Measurements from ENCODE around the gene CMYA5. TPM values are rescaled to one million over a fixed set of nuclear protein-coding genes. Genes with fewer than 3 reads are reported as not detected.
"Not testable (repeated sequence)": the region's sequence is repeated elsewhere in the genome, so short reads cannot be mapped to it uniquely, and the experiment has no call there.

CMYA5 gene
- total RNA-seq, 2 experiments from 2014 or later = 0.21 to 0.25 TPM

GRCh38 chr5:79753877-79754645, 64.4 kb downstream of the CMYA5 start:
- no peak for DNase-seq
- ChIA-PET CTCF (no interaction called here), POLR2A (no interaction called here)
- no peaks in the 10 kb centered on the region for H3K36me3 Mint-ChIP-seq (ENCODE audit: low read depth)
- ATAC-seq = no peak
- H3K9me3 Mint-ChIP-seq (ENCODE audit: low read depth) = no peaks in the 10 kb centered on the region
- intact Hi-C loops (cut with DNase I, micrococcal nuclease) = no loop called here
- H3K27me3 Mint-ChIP-seq = peaks cover 10% of the 10 kb centered on the region
- no peak overlapping the region for H3K4me3 Mint-ChIP-seq
- H3K4me1 Mint-ChIP-seq = peaks cover 10% of the 10 kb centered on the region
- H3K27ac Mint-ChIP-seq = no peak overlapping the region

GRCh38 chr5:79754865-79755555, 65.4 kb downstream of the CMYA5 start:
- ChIA-PET POLR2A (no interaction called here), CTCF (no interaction called here)
- H3K36me3 Mint-ChIP-seq (ENCODE audit: low read depth) = no peaks in the 10 kb centered on the region
- no peak overlapping the region for H3K27ac Mint-ChIP-seq
- no peak for DNase-seq
- no peak for ATAC-seq
- H3K9me3 Mint-ChIP-seq (ENCODE audit: low read depth) = no peaks in the 10 kb centered on the region
- H3K4me3 Mint-ChIP-seq = no peak overlapping the region
- H3K27me3 Mint-ChIP-seq = peaks cover 10% of the 10 kb centered on the region
- intact Hi-C loops (cut with DNase I, micrococcal nuclease) = no loop called here
- H3K4me1 Mint-ChIP-seq = peaks cover 10% of the 10 kb centered on the region

- Mint-ChIP-seq H3K36me3 (ENCODE audit: low read depth) (no peaks in the 10 kb centered on the region), H3K27ac (no peak overlapping the region), H3K4me3 (no peak overlapping the region), H3K4me1 (peaks cover 10% of the 10 kb centered on the region), H3K9me3 (ENCODE audit: low read depth) (no peaks in the 10 kb centered on the region), H3K27me3 (peaks cover 5% of the 10 kb centered on the region)
- ChIA-PET CTCF (no interaction called here), POLR2A (no interaction called here)
- DNase-seq (no peak), ATAC-seq (no peak)
- intact Hi-C loops (cut with DNase I, micrococcal nuclease) = no loop called here
Observed at GRCh38 chr5:79756076-79756475, 66.4 kb downstream of the CMYA5 start.

GRCh38 chr5:79759436-79759835, 69.8 kb downstream of the CMYA5 start:
- intact Hi-C loops (cut with DNase I, micrococcal nuclease) = no loop called here
- CTCF ChIA-PET = no interaction called here
- no peak overlapping the region for H3K4me3 Mint-ChIP-seq

GRCh38 chr5:79759848-79760247, 70.2 kb downstream of the CMYA5 start:
- Mint-ChIP-seq H3K9me3 (ENCODE audit: low read depth) (no peaks in the 10 kb centered on the region), H3K27ac (no peak overlapping the region), H3K27me3 (no peaks in the 10 kb centered on the region), H3K4me3 (no peak overlapping the region), H3K36me3 (ENCODE audit: low read depth) (no peaks in the 10 kb centered on the region), H3K4me1 (peaks cover 7% of the 10 kb centered on the region)
- intact Hi-C loops (cut with DNase I, micrococcal nuclease) = no loop called here
- no peak for ATAC-seq
- ChIA-PET POLR2A (interaction anchor here (0.7 kb wide), 1 partner anchor 252 kb away, joined by 6 read pairs; no protein-coding TSS in a partner anchor), CTCF (no interaction called here)
- no peak for DNase-seq

More at GRCh38 chr5:79759436-79759835, 69.8 kb downstream of the CMYA5 start:
- no peaks in the 10 kb centered on the region for H3K9me3 Mint-ChIP-seq (ENCODE audit: low read depth)
- H3K27ac Mint-ChIP-seq = no peak overlapping the region
- ATAC-seq = no peak
- H3K36me3 Mint-ChIP-seq (ENCODE audit: low read depth) = no peaks in the 10 kb centered on the region
- peaks cover 7% of the 10 kb centered on the region for H3K4me1 Mint-ChIP-seq
- POLR2A ChIA-PET = interaction anchor here (0.7 kb wide), 1 partner anchor 251 kb away, joined by 6 read pairs; no protein-coding TSS in a partner anchor
- no peak for DNase-seq
- no peaks in the 10 kb centered on the region for H3K27me3 Mint-ChIP-seq

- ChIA-PET POLR2A (no interaction called here), CTCF (interaction anchor here (0.8 to 2.2 kb wide), 4 partner anchors 10 to 96 kb away, joined by 3 to 4 read pairs (median 4); no protein-coding TSS in a partner anchor)
- no peak for ATAC-seq
- no peak for DNase-seq
- H3K36me3 Mint-ChIP-seq (ENCODE audit: low read depth) = no peaks in the 10 kb centered on the region
- peaks cover 4% of the 10 kb centered on the region for H3K9me3 Mint-ChIP-seq (ENCODE audit: low read depth)
- no peak overlapping the region for H3K27ac Mint-ChIP-seq
- no peaks in the 10 kb centered on the region for H3K27me3 Mint-ChIP-seq
- H3K4me3 Mint-ChIP-seq = no peak overlapping the region
- intact Hi-C loops (cut with DNase I, micrococcal nuclease) = no loop called here
- H3K4me1 Mint-ChIP-seq = no peaks in the 10 kb centered on the region
Observed at GRCh38 chr5:79762929-79763328, 73.3 kb downstream of the CMYA5 start.

GRCh38 chr5:79764147-79764546, 74.5 kb downstream of the CMYA5 start:
- H3K27ac Mint-ChIP-seq; H3K36me3 Mint-ChIP-seq (ENCODE audit: low read depth); ATAC-seq; H3K4me1 Mint-ChIP-seq; H3K4me3 Mint-ChIP-seq; H3K9me3 Mint-ChIP-seq (ENCODE audit: low read depth); H3K27me3 Mint-ChIP-seq; DNase-seq; POLR2A ChIA-PET; intact Hi-C loops (cut with DNase I, micrococcal nuclease): not testable (repeated sequence)
- CTCF ChIA-PET = interaction anchor here (0.6 to 1.5 kb wide), 2 partner anchors 89 to 108 kb away, joined by 3 to 4 read pairs; no protein-coding TSS in a partner anchor

- ChIA-PET POLR2A (no interaction called here), CTCF (no interaction called here)
Observed at GRCh38 chr5:79771387-79771786, 81.8 kb downstream of the CMYA5 start.

GRCh38 chr5:79772651-79773050, 83.0 kb downstream of the CMYA5 start:
- intact Hi-C loops (cut with DNase I, micrococcal nuclease) = no loop called here
- peaks cover 13% of the 10 kb centered on the region for H3K4me1 Mint-ChIP-seq
- no peaks in the 10 kb centered on the region for H3K36me3 Mint-ChIP-seq (ENCODE audit: low read depth)
- no peak overlapping the region for H3K4me3 Mint-ChIP-seq
- H3K27ac Mint-ChIP-seq = no peak overlapping the region
- ATAC-seq = no peak
- no peak for DNase-seq
- peaks cover 4% of the 10 kb centered on the region for H3K27me3 Mint-ChIP-seq
- POLR2A ChIA-PET = no interaction called here
- CTCF ChIA-PET = no interaction called here
- H3K9me3 Mint-ChIP-seq (ENCODE audit: low read depth) = peaks cover 6% of the 10 kb centered on the region

More at GRCh38 chr5:79771387-79771786, 81.8 kb downstream of the CMYA5 start:
- H3K27me3 Mint-ChIP-seq = peaks cover 4% of the 10 kb centered on the region
- peaks cover 6% of the 10 kb centered on the region for H3K9me3 Mint-ChIP-seq (ENCODE audit: low read depth)
- H3K4me1 Mint-ChIP-seq = peaks cover 13% of the 10 kb centered on the region
- no peak for DNase-seq
- no peak overlapping the region for H3K4me3 Mint-ChIP-seq
- no peaks in the 10 kb centered on the region for H3K36me3 Mint-ChIP-seq (ENCODE audit: low read depth)
- intact Hi-C loops (cut with DNase I, micrococcal nuclease) = no loop called here
- no peak overlapping the region for H3K27ac Mint-ChIP-seq
- no peak for ATAC-seq

GRCh38 chr5:79773612-79774011, 84.0 kb downstream of the CMYA5 start:
- Mint-ChIP-seq H3K27ac (no peak overlapping the region), H3K36me3 (ENCODE audit: low read depth) (no peaks in the 10 kb centered on the region), H3K4me3 (no peak overlapping the region), H3K4me1 (peaks cover 13% of the 10 kb centered on the region), H3K9me3 (ENCODE audit: low read depth) (peaks cover 4% of the 10 kb centered on the region), H3K27me3 (peaks cover 4% of the 10 kb centered on the region)
- ATAC-seq (no peak), DNase-seq (no peak)
- CTCF ChIA-PET = interaction anchor here (1.2 to 1.4 kb wide), 2 partner anchors 10 to 640 kb away, joined by 3 read pairs; no protein-coding TSS in a partner anchor
- intact Hi-C loops (cut with DNase I, micrococcal nuclease) = no loop called here
- POLR2A ChIA-PET = no interaction called here

GRCh38 chr5:79774171-79774854, 84.7 kb downstream of the CMYA5 start:
- Mint-ChIP-seq H3K4me3 (no peak overlapping the region), H3K36me3 (ENCODE audit: low read depth) (no peaks in the 10 kb centered on the region), H3K4me1 (peaks cover 13% of the 10 kb centered on the region), H3K27me3 (no peaks in the 10 kb centered on the region), H3K27ac (peak overlapping the region; percentile 13), H3K9me3 (ENCODE audit: low read depth) (no peaks in the 10 kb centered on the region)
- ATAC-seq = peak; percentile 30
- peak; percentile 15 for DNase-seq
- ChIA-PET POLR2A (no interaction called here), CTCF (interaction anchor here (1.1 to 1.4 kb wide), 3 partner anchors 11 to 641 kb away, joined by 3 read pairs; no protein-coding TSS in a partner anchor)
- intact Hi-C loops (cut with DNase I, micrococcal nuclease) = no loop called here
